Liver (tissue), 9 donors: ENCODE measurements around the gene CLDN20. TPM values are rescaled to one million over a fixed set of nuclear protein-coding genes. Genes with fewer than 3 reads are reported as not detected.

Experiments
- DNase-seq: peaks from one replicate; pipeline ENCODE4 v3.0.0-alpha.2; 2017; ENCODE audit warnings: low spot score
- H3K27ac ChIP-seq, 2 donors: one replicate each; pipeline ENCODE4 v1.7.0; 2013; ENCODE audit warnings: inconsistent platforms in 2 of 2, low read length in 2 of 2, control low read depth in 1 of 2, low read depth in 1 of 2, mild to moderate bottlenecking in 1 of 2
- H3K27me3 ChIP-seq, 4 donors: one replicate each; pipeline versions ENCODE4 v1.6.1 to v1.7.0; 2013; ENCODE audit warnings: low read length in 3 of 4, inconsistent platforms in 1 of 4, mild to moderate bottlenecking in 1 of 4, moderate library complexity in 1 of 4; ENCODE audit not compliant: control insufficient read depth in 4 of 4, insufficient read depth in 4 of 4
- H3K36me3 ChIP-seq, 4 donors: one replicate each; pipeline versions ENCODE4 v1.6.1 to v1.7.0; 2013; ENCODE audit warnings: low read length in 3 of 4, mild to moderate bottlenecking in 3 of 4, low read depth in 1 of 4, moderate library complexity in 1 of 4; ENCODE audit not compliant: control insufficient read depth in 4 of 4, insufficient read depth in 3 of 4
- H3K4me1 ChIP-seq, 4 donors: one replicate each; pipeline versions ENCODE4 v1.6.1 to v1.7.0; 2013; ENCODE audit warnings: low read length in 3 of 4, mild to moderate bottlenecking in 3 of 4, moderate library complexity in 1 of 4; ENCODE audit not compliant: control insufficient read depth in 4 of 4, insufficient read depth in 4 of 4
- H3K4me3 ChIP-seq, 3 donors: one replicate each; pipeline versions ENCODE4 v1.6.1 to v1.7.0; 2013; ENCODE audit warnings: low read length in 3 of 3, control low read depth in 1 of 3, low read depth in 1 of 3, mild to moderate bottlenecking in 1 of 3
- H3K9ac ChIP-seq, 2 donors: one replicate each; pipeline ENCODE4 v1.7.0; 2013; ENCODE audit warnings: low read length in 2 of 2, mild to moderate bottlenecking in 2 of 2, moderate library complexity in 2 of 2, control low read depth in 1 of 2, low read depth in 1 of 2
- H3K9me3 ChIP-seq, 4 donors: one replicate each; pipeline versions ENCODE4 v1.6.1 to v1.7.0; 2013; ENCODE audit warnings: low read length in 3 of 4; ENCODE audit not compliant: control insufficient read depth in 4 of 4
- ATF3 ChIP-seq: IDR thresholded peaks from 2 replicates; pipeline ENCODE4 v1.6.1; 2016; ENCODE audit warnings: antibody characterized with exemption
- CTCF ChIP-seq: fragments of 150-350 bp; IDR thresholded peaks from 2 replicates; pipeline ENCODE4 v1.5.1; 2017; ENCODE audit warnings: improper control_type of control experiment, low read depth, low read length; ENCODE audit not compliant: missing input control
- EGR1 ChIP-seq, 2 donors: IDR thresholded peaks; 2 replicates each; pipeline ENCODE4 v1.6.1; 2016 to 2018; ENCODE audit warnings: antibody characterized with exemption in 2 of 2, low read depth in 2 of 2
- HNF4A ChIP-seq, 2 donors: conservative IDR thresholded peaks; 2 replicates each; pipeline ENCODE4 v1.6.1; 2016; ENCODE audit warnings: antibody characterized with exemption in 2 of 2, mild to moderate bottlenecking in 2 of 2
- NR2F2 ChIP-seq: IDR thresholded peaks from 2 replicates; pipeline ENCODE4 v1.6.1; 2016; ENCODE audit warnings: antibody characterized with exemption
- REST ChIP-seq: IDR thresholded peaks from 2 replicates; pipeline ENCODE4 v1.6.1; 2016; ENCODE audit warnings: antibody characterized with exemption, mild to moderate bottlenecking
- RXRA ChIP-seq, 2 donors: IDR thresholded peaks; 2 replicates each; pipeline ENCODE4 v1.6.1; 2017 to 2018; ENCODE audit warnings: antibody characterized with exemption in 2 of 2, mild to moderate bottlenecking in 1 of 2
- SP1 ChIP-seq: IDR thresholded peaks from 2 replicates; pipeline ENCODE4 v1.6.1; 2018; ENCODE audit warnings: antibody characterized with exemption, mild to moderate bottlenecking
- TAF1 ChIP-seq: conservative IDR thresholded peaks from 2 replicates; pipeline ENCODE4 v1.6.1; 2016; ENCODE audit warnings: antibody characterized with exemption, mild to moderate bottlenecking
- YY1 ChIP-seq: IDR thresholded peaks from 2 replicates; pipeline ENCODE4 v1.6.1; 2016; ENCODE audit warnings: antibody characterized with exemption, mild to moderate bottlenecking
- WGBS: extraction: QIAGEN DNeasy Blood & Tissue Kit; methylation state at CpG from one replicate; pipeline ENCODE4 v1.1.7; 2013; 5-methylcytosine and 5-hydroxymethylcytosine counted together
- polyA plus RNA-seq, 2 donors: library from polyadenylated mRNA; stranded (reverse) in 1 of 2; unstranded in 1 of 2; fragments of 200-250 nt in 1 of 2; fragments of >200 nt in 1 of 2; fragmentation: Nextera tagmentation in 1 of 2; extraction: Ambion mirVana in 1 of 2; gene quantifications; one replicate each; pipeline versions ENCODE4 v1.2.1 to v1.2.3, GENCODE V29; 2013 to 2015
- total RNA-seq, 2 donors: library from RNA; depleted of rRNA; stranded (reverse); fragments of >200 nt; gene quantifications; one replicate each; pipeline ENCODE4 v1.2.3, GENCODE V29; 2014
- donor health status: healthy.
- donor health status: healthy.
- donor health status: healthy.
- donor health status: healthy.
- donor health status: healthy.

The CLDN20 gene
- total and polyA plus RNA-seq, 4 donors = 0.26 TPM; not detected in 3

GRCh38 chr6:155234167-155234566, 29.6 kb upstream of the CLDN20 start:
- Histone ChIP-seq H3K4me1 (no peaks in the 10 kb centered on the region), H3K4me3 (no peak overlapping the region), H3K9ac (no peak overlapping the region), H3K9me3 (no peaks in the 10 kb centered on the region), H3K27me3 (no peaks in the 10 kb centered on the region), H3K27ac (no peak overlapping the region), H3K36me3 (no peaks in the 10 kb centered on the region)
- 74% methylated on average over 4 of the region's 4 CpGs for WGBS
- TF ChIP-seq YY1 (no peak), TAF1 (no peak), RXRA (IDR thresholded peaks at IDR 0.05) (no peak), REST (no peak), SP1 (no peak)
- no peak for DNase-seq

- no peak overlapping the region for H3K27ac ChIP-seq
- H3K9me3 ChIP-seq = no peaks in the 10 kb centered on the region
- TF ChIP-seq HNF4A (conservative IDR thresholded peaks at IDR 0.05) (no peak), CTCF (no peak), TAF1 (no peak), REST (no peak), EGR1 (IDR thresholded peaks at IDR 0.05; ENCODE audit: low read depth in 2 of 2) (no peak), RXRA (IDR thresholded peaks at IDR 0.05) (no peak), ATF3 (no peak), NR2F2 (no peak)
- no peak overlapping the region for H3K4me3 ChIP-seq
- no peak for DNase-seq
- no peaks in the 10 kb centered on the region for H3K27me3 ChIP-seq
- no peak overlapping the region for H3K9ac ChIP-seq
- H3K4me1 ChIP-seq = no peaks in the 10 kb centered on the region
- 86% methylated on average over 4 of the region's 4 CpGs for WGBS
- no peaks in the 10 kb centered on the region for H3K36me3 ChIP-seq
These were observed 29.1 kb upstream of the CLDN20 start for GRCh38 chr6:155234687-155235086.
